HG03066 (cell line): ENCODE measurements around the gene HDDC2.

Experiments
- ATAC-seq: cut with Tn5 transposase; IDR thresholded peaks from one replicate; pipeline ENCODE4 v1.9.1; 2021; ENCODE audit warnings: low read depth; ENCODE audit not compliant: unreplicated experiment

Gene HDDC2, protein sequence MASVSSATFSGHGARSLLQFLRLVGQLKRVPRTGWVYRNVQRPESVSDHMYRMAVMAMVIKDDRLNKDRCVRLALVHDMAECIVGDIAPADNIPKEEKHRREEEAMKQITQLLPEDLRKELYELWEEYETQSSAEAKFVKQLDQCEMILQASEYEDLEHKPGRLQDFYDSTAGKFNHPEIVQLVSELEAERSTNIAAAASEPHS

DNA sequence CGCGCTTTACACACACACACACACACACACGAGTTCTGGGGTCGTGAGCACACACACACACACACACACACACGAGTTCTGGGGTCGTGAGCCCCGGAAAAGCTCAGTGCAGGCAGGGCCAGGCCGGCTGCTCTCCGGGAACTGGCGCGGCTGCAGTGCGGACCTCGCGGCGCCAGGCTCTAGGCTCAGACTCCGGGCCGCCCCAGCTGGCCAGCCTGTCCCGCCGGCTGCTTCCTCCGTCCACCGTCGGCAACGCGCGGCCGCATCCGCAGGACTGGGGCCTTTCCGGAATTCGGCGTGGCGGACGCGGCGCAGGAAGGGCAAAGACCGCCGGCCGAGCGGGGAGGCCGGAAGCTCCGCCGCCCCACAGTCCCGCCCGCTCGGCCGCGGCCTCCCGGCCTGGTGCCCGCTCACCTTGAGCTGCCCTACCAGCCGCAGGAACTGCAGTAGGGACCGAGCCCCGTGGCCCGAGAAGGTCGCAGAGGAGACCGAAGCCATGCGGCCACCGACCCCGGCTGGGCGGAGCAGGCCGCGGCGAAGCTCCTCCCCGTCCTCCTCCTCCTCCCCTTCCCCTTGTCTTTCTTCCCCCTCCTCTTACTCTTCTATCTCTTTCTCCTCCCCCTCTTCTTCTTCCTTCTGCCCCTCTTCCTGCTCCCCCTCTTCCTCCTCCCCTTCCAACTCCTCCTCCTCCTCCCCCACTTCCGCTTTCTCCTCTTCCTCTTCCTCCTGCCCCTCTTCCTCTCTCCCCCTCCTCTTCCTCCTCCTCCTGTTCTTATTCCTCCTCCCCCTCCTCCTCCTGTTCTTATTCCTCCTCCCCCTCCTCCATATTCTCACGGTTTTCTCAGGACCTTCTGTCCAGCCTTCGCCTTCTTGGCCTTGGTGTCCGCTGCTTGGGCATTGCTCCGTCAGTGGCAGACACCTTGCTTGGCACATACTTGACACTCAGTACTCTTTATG lies at the start of gene HDDC2:
HDDC2 (minus strand) TSS at position 533 of the 957 bp plus-strand sequence; CDS start at position 498, 35 bp downstream.
- peak; percentile 77 for ATAC-seq

DNA sequence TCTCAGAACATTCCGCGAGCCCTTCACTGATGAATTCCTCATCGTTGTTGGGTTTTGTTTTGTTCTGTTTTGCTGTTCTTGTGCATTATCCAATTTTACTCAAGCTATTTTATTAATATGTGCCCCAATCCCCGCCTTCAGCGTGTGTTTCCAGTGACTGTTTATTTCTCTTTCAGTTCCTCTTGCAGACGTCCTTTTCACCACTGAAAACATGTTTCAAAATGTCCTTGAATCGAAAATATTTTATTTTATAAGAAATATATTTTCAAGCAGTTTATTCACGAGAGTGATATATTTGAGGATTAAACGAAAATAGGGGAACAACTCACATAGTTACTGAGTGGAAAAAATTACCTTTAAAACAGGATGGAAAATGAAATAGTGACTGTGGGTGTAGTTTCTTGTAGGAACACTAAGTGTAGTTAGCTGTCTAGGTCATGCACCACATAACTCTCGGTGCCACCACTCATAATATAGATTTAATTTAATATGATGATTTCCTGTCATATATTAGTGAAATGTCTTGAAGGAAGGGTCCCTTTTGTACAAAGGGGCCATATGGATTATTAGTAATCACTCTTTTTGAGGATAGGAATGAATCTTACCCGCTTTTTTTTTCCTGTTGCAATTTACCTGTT lies 45.3 kb upstream of the HDDC2 start:
- peak; percentile 87 for ATAC-seq

DNA sequence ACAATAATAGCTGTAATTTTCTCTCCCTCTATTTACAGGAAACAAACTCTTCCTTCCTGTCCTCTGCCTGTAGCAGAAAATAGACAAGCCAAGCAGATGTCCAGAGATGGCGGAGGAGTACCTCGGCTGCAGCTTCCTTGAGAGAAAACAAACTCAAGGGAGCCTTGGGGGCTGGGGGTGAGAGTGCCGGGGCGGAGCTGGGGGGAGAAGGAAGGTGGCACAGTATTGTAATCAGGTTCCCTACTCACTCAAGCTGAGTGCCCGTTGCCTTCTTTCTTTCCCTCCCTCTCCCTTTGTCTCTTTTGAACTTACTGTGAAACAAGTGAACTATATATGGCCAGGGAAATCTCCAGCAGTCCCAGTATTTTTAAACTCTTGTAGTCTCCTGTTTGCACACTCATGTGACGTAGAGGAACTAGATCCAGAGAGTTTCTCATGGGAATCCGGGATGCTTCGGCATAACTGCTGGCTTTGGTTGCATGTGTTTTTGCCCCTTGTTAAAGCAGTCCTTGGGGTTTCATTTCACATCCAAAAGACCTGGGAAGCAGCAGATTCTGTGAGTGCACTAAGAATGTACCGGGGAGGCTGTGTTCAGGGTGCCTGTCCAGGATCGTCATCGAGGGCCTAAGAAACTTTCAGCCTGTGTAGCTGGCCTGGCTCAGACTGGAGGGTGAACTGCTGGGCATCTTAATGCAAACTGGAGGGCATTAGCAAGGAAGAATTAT lies 44.6 kb upstream of the HDDC2 start:
- ATAC-seq: peak; percentile 48

DNA sequence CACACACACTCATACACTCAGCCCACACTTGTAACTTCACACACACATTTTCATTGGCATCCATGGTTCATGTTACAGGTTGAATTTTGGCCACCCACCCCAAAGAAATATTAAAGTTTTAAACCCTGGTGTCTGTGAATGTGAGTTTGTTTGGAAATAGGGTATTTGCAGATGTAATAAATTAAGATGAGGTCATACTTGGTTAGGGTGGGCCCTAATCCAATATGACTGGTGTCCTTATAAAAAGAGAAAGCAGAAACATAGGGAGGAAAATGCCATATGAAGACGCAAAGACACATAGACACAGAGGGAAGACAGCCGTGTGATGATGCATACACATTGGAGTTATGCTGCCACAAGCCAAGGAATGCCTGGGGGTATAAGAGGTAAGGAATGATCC lies 39.7 kb upstream of the HDDC2 start:
- no peak for ATAC-seq

DNA sequence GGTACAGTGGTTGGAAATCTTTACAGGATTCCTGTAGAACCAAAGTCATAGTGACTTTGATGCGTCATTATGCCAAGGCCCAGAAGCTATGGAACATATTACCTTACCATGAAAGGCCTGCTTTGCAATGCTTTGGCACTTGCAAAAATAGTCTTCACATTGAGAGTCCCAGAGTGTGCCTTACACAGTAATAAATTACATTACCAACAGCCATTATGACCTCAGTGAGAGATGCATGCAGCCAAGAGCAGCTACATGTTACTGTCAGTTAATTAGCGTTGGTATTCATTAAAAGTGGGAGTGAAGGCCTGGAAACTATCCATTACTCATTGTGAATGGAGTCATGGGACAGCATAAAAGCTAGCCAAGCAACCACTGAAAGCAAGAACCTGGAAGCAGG lies 39.2 kb upstream of the HDDC2 start:
- ATAC-seq: no peak

DNA sequence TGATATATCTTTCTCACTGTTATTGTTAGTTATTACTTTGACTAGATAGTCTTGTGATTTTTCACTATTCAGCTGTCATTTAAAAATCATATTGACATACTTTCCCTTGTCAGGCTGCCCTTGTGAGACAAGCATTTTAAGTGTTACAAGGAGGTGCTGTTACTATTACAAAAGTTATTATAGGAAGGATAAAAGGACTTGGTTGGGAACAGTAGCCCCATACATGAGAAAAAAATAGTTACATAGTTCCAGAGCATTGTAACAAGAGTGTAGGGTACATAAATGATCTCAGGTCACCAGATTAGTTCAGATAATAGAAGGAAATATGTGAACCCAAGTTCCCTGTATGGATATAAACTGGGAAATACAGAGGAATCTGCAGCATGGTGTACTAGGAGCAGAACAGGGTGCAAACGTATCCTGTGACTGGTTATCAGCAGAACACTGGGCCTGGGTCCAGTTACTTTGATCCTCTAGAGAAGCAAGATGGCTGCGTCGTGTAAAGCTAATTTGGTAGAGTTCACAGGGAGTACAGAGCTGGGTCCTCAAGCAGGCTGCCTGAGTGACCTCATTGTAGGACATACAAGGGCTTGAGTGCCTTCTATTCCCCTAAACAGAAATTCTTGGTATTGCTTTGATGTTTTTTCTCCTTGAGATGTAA lies 38.5 kb upstream of the HDDC2 start:
- ATAC-seq: no peak

DNA sequence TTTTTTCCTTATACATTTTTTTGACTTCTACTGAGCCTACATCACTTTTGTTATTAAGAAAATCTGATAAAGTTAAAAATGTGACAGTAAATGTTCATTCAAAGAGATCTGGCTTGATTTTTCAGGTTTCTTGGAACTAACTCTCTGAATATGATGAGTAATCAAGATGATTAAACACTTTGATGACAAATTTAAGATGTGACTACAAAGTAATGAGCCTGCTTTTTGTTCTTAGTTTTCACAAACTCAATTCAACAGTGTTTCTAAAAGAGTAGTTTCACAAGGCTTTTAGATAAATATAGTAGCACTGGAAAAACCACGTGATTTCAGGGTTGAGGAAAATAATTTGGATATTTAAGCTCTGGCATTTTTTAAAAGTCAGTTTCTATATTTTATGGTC lies 37.9 kb upstream of the HDDC2 start:
- no peak for ATAC-seq

DNA sequence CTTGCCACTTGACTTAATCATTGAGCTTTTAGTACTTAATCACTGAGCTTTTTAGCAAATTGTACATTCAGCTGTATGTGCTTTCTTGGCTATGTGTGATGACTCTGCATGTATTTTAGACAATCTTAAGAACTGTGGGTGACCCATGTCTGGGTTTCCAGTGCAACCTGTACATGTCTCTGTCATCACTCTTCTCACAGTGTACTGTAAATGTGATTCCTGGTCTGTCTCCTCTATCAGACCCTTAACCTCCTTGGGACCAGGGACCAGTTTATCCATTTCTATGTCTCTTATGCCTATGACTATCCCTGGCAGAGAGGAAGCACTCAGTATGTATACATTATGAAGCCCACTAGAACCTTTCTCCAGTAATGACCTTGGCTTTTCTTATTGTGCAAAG lies 36.6 kb upstream of the HDDC2 start:
- no peak for ATAC-seq

DNA sequence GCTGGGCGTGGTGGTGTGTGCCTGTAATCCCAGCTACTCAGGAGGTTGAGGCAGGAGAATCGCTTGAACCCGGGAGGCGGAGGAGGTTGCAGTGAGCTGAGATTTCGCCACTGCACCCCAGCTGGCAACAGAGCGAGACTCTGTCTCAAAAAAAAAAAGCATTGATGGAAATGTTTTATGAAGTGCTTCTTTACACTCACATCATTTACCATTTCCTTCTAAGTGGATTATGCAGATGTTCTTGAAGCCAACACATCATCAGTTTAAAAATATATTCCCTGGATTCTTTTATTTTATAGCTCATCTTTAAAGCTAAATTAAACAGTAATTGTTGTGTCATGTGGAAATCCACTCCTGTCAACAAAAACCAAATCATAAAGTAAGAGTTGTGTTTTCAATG lies 35.9 kb upstream of the HDDC2 start:
- ATAC-seq: no peak

DNA sequence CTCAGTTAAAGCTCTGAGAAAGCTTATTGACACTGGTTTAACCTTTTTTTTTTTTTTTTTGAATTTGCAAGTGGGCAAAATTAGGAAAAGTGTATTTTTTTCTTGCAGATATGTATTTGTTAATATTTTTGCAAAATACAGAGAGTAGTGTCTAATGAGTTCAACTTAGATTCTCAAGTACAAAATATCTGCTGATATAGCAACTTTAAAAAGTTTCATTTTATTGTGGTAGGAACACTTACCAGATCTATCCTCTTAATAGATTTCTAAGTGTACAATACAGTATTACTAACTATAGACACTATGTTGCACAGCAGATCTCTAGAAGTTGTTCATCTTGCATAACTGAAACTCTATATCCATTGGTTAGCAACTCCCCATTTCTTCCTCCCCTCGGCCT lies 30.9 kb upstream of the HDDC2 start:
- no peak for ATAC-seq

DNA sequence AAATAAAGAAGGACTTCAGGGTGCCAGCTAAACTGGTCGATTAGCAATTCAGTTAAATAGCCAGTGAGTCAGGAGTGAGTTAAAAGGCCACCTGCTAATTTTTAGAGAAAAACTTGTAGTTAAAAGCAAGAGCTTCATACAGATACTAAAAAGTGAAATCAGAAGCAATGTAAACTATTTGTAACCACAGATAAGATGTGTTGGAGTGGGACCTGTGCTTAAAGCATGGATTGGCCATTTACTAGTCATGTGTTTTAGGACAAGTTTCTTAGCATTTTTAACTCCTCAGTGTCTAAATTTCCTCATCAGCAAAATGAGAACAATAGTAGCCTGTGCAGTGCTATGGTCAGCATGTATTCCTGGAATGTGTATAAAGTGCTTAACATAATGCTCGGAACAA lies 23.8 kb upstream of the HDDC2 start:
- ATAC-seq: no peak

DNA sequence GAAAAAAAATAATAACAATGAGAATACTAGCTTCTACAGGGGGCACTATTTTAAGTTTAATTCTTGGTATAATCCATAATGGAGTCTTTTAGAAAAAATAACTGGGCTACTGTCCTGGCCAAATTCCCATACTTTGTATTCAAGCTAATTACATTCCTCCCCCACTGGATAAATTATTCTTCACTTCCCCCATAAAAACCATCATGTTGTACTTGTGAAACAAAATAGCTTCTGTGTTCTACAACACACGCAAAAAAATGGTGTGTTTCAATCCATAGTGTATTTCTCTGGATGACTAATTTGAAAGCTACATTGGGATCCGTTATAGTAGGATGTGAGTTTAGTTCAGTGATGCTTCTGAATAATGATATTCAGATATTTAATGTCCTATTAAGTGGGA lies 21.6 kb upstream of the HDDC2 start:
- no peak for ATAC-seq

DNA sequence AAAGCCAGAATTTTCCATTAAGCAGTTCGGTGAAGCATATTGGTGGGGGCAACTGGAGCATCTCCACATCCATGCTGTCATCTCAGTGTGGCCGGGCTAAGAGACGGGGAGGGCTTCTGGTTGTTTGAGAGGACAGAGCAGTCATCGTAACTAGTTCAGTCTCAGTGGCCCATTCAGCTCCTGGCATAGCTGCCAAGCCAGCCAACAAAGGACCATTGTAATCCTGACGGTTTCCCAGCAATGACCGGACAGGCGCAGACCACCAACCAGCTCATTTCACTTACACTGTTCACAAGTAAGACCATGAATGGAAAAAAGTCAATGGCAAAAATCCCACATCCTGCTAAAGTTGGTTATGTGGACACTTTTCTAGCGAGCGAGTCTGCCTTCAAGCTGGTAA lies 14.9 kb upstream of the HDDC2 start:
- no peak for ATAC-seq

DNA sequence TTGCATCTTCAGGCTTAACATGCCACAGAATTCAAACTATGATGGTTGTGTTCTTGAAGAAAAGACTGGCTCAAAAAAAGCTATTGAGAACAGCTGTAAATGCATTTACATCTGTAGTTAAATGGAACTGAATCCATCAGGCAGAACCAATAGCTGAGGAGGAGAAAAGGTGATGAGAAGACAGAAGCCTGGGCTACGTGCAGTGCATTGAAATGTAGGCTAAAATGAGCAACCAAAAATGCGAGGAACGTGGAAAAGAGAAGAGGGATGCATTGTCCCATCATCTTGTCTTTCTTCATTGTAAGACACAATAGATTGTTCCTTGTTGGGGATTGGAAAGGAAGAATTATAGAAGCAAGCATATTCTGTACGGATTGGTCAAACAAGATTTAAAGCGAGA lies 13.8 kb upstream of the HDDC2 start:
- no peak for ATAC-seq

DNA sequence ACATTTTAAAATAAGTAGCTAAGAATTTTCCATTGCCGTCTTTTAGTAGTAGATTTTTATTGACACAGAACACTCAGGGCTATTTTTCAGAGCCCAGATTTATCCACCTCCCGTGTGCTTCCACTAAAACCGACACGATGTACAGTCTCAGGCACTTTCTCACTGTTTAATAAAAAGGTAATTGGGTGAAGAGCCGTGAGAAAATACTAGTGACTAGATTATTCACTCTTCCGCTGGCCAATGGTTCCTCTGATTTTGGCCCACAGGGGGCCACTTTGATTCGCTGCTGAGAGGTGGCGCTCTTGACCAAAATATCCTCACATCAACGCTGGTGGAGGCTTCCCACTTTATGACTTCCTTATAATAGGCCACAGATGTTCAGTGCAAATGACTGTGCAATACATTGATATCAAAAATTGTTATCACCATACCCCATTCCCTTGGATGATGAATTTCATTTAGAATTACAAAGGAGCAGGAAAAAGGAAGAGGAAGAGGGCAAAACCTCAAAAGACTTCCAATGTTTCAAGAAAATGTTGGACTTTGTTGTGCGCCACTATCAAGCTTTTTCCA lies 12.3 kb upstream of the HDDC2 start:
- peak; percentile 87 for ATAC-seq

DNA sequence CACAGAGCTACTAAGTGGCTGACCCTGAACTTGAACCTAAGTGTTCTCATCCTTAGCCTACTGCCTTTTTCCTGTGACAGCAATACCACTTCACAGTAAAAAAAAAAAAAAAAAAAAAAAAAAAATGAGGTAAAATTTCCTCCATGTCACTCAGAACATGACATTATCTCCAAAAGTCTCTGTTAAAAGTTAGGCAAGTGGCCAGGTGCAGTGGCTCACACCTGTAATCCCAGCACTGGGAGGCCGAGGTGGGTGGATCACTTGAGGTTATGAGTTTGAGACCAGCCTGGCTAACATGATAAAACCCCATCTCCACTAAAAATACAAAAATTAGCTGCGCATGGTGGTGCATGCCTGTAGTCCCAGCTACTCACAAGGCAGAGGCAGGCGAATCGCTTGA lies 11.2 kb upstream of the HDDC2 start:
- ATAC-seq: no peak

DNA sequence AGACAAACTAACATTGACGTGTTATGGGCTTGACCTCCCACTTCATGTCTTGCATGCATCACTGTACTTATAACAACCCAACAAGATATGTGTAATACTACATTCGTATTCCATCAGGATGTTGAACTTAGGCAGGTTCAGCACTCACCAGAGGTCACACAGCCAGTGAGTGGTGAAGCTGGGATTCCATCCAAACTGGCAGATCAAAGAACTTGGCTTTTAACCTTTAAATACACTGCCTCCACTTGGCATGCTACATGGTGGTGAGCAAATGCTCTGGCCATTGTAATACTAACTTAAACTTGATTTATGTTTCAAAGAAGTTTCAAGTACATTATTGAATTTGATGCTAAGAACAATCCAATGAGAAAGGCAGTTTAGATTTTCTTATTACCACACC lies 10.7 kb upstream of the HDDC2 start:
- ATAC-seq: no peak

DNA sequence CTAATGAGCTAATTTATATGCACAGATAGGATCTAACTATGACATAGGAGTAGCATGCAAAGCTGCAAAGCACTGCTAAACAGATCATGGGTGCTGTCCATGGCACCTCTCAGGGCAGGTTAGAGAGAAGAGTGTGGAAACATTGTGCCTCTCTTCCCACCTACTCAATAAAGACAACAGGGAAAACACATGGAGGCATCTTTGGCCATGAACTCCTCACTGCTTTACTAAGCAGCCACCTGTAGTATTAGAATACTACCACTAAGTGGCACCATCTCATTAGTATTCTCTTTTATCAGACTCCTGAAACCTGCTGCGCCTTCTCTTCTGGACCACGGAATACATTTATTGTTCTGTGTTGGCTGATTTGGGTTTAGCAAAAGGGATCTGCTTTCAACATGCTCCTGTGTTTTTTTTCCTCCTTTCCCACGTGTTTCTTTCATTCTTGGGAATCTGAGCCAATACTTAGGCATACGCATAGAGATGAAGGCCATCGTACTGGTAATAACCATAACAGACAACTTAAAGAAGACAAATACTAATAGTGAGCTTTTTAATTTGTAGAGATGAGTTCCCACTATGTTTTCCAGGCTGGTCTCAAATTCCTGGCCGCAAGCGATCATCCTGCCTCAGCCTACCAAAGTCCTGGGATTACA lies 9.4 kb upstream of the HDDC2 start:
- peak; percentile 78 for ATAC-seq

DNA sequence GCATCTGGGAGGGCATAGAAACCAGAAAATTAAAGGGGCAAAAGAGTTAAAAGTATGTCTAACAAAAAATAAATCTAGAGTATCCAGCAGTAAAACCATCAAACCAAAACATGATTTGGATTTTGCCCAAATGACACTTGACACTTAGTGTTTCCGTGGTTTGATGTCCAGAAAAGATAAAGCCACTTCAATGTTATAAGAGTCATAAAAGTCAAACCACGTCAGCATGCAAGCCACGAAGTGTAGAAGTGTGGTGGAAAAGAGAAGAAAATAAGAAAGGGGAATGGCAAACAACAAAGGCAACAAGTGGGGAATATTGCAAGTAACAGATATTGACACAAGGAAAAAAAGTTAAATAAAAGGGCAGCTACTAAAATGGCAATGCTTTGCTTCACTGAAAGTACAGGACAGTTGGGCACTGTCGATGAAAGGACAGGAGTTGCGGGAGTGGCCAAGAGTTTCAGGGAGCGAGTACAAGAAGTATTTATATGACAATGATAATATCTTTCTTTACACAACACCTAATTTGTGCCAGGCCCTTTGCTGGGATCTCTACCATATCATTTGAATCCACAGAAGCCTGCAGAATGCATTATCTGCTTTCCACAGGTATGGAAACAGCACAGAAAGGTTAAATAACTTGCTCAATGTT lies 6.3 kb upstream of the HDDC2 start:
- no peak for ATAC-seq
